ENCODE data around the gene NTM. TPM values are rescaled to one million over a fixed set of nuclear protein-coding genes. Genes with fewer than 3 reads are reported as not detected.

NTM gene
- total RNA-seq = 92.1 to 122 TPM (median 97.0 TPM) in 3 replicates
- long read RNA-seq, transcript NTM-206 (7 exons, 2,583 nt) = major isoform, 6 of 12 reads
- long read RNA-seq, partial matches to known transcripts = 0 of 12 reads
- long read RNA-seq, other reads (novel, unspliced or antisense) = 6 of 12 reads

- Mint-ChIP-seq H3K27me3 (ENCODE audit: low read depth) (peaks cover 42% of the 10 kb centered on the region), H3K36me3 (ENCODE audit: low read depth) (no peaks in the 10 kb centered on the region), H3K27ac (ENCODE audit: unreplicated experiment) (no peak within 1 kb of the TSS), H3K9me3 (ENCODE audit: low read depth) (no peaks in the 10 kb centered on the region), H3K4me3 (ENCODE audit: unreplicated experiment) (no peak within 1 kb of the TSS), H3K4me1 (ENCODE audit: low read depth) (no peaks in the 10 kb centered on the region)
- DNase-seq (ENCODE audit: low spot score) = no peak
- TF ChIP-seq CTCF (IDR thresholded peaks at IDR 0.05) = no peak
Measured at GRCh38 chr11:131370090-131370751, at the start of gene NTM. Gene NTM (plus strand): TSS chr11:131370615.

GRCh38 chr11:131324921-131325570, 45.4 kb upstream of the NTM start:
- Mint-ChIP-seq H3K4me1 (ENCODE audit: low read depth) (no peaks in the 10 kb centered on the region), H3K36me3 (ENCODE audit: low read depth) (no peaks in the 10 kb centered on the region), H3K9me3 (ENCODE audit: low read depth) (no peaks in the 10 kb centered on the region), H3K27me3 (ENCODE audit: low read depth) (peaks cover 8% of the 10 kb centered on the region), H3K4me3 (ENCODE audit: unreplicated experiment) (no peak overlapping the region), H3K27ac (ENCODE audit: unreplicated experiment) (no peak overlapping the region)
- TF ChIP-seq CTCF (IDR thresholded peaks at IDR 0.05) = no peak
- DNase-seq (ENCODE audit: low spot score) = no peak

GRCh38 chr11:131326829-131327228, 43.6 kb upstream of the NTM start:
- Mint-ChIP-seq H3K27me3 (ENCODE audit: low read depth) (peaks cover 5% of the 10 kb centered on the region), H3K9me3 (ENCODE audit: low read depth) (no peaks in the 10 kb centered on the region), H3K4me1 (ENCODE audit: low read depth) (no peaks in the 10 kb centered on the region)

GRCh38 chr11:131327421-131327820, 43.0 kb upstream of the NTM start:
- TF ChIP-seq CTCF (IDR thresholded peaks at IDR 0.05) = no peak
- Mint-ChIP-seq H3K4me3 (ENCODE audit: unreplicated experiment) (no peak overlapping the region), H3K4me1 (ENCODE audit: low read depth) (no peaks in the 10 kb centered on the region), H3K36me3 (ENCODE audit: low read depth) (no peaks in the 10 kb centered on the region), H3K27ac (ENCODE audit: unreplicated experiment) (no peak overlapping the region), H3K27me3 (ENCODE audit: low read depth) (peaks cover 5% of the 10 kb centered on the region), H3K9me3 (ENCODE audit: low read depth) (no peaks in the 10 kb centered on the region)
- no peak for DNase-seq (ENCODE audit: low spot score)

More at GRCh38 chr11:131326829-131327228, 43.6 kb upstream of the NTM start:
- no peak for TF ChIP-seq CTCF (IDR thresholded peaks at IDR 0.05)
- Mint-ChIP-seq H3K27ac (ENCODE audit: unreplicated experiment) (no peak overlapping the region), H3K36me3 (ENCODE audit: low read depth) (no peaks in the 10 kb centered on the region), H3K4me3 (ENCODE audit: unreplicated experiment) (no peak overlapping the region)
- no peak for DNase-seq (ENCODE audit: low spot score)

GRCh38 chr11:131328843-131329242, 41.6 kb upstream of the NTM start:
- Mint-ChIP-seq H3K4me3 (ENCODE audit: unreplicated experiment) (no peak overlapping the region), H3K9me3 (ENCODE audit: low read depth) (no peaks in the 10 kb centered on the region), H3K4me1 (ENCODE audit: low read depth) (no peaks in the 10 kb centered on the region), H3K27ac (ENCODE audit: unreplicated experiment) (no peak overlapping the region), H3K36me3 (ENCODE audit: low read depth) (no peaks in the 10 kb centered on the region), H3K27me3 (ENCODE audit: low read depth) (peaks cover 8% of the 10 kb centered on the region)
- TF ChIP-seq CTCF (IDR thresholded peaks at IDR 0.05) = no peak
- DNase-seq (ENCODE audit: low spot score) = no peak
